H1 (cell line): Measurements from ENCODE around the gene ACTR1B. TPM values are rescaled to one million over a fixed set of nuclear protein-coding genes. Genes with fewer than 3 reads are reported as not detected.

Experiments
- BACH1 ChIP-seq: IDR thresholded peaks from 2 replicates; pipeline ENCODE4 v1.6.1; 2012; ENCODE audit warnings: low read length, improper control_type of control experiment
- CEBPB ChIP-seq: IDR thresholded peaks from 2 replicates; pipeline ENCODE4 v1.6.1; 2012; ENCODE audit warnings: low read depth, low read length
- CHD1 ChIP-seq: IDR thresholded peaks from 2 replicates; pipeline ENCODE4 v1.6.1; 2012; ENCODE audit warnings: low read depth, low read length, improper control_type of control experiment
- CREB1 ChIP-seq: IDR thresholded peaks from 2 replicates; pipeline ENCODE4 v1.6.1; 2012; ENCODE audit warnings: inconsistent platforms
- FOSL1 ChIP-seq: IDR thresholded peaks from 2 replicates; pipeline ENCODE4 v1.6.1; 2011; ENCODE audit warnings: mild to moderate bottlenecking, low read depth, low read length, moderate library complexity; ENCODE audit not compliant: insufficient read depth
- HDAC6 ChIP-seq: IDR thresholded peaks from one replicate; pipeline ENCODE4 v1.7.1; 2012; ENCODE audit warnings: low read depth, mild to moderate bottlenecking, inconsistent platforms, low read length, moderate library complexity
- RNF2 ChIP-seq: fragments of 200-900, 300-1000 bp; sonication (generic); IDR thresholded peaks from 2 replicates; pipeline ENCODE4 v1.7.1; 2016; ENCODE audit warnings: borderline replicate concordance, low read depth, mild to moderate bottlenecking, antibody characterized with exemption, low read length; ENCODE audit not compliant: poor library complexity, severe bottlenecking; ENCODE audit errors: missing control alignments
- polyA plus RNA-seq, 7 experiments: library from polyadenylated mRNA; depleted of rRNA in 3 of 7; stranded (reverse) in 5 of 7; unstranded in 2 of 7; fragments of >200 nt in 5 of 7; fragments of 200-250 nt in 2 of 7; gene quantifications; 1 replicate in 5 of 7; 2 replicates in 1 of 7; 4 replicates in 1 of 7; pipeline versions ENCODE4 v1.2.1 to v1.2.3, GENCODE V29; 2011 to 2013; ENCODE audit warnings: missing spikeins in 2 of 7, mixed read lengths in 2 of 7
- total RNA-seq: library from RNA; stranded (reverse); fragmentation: NEBNext Ultra II Directional; extraction: Animal tissue kit (Norgen Biotek cat#: 25700); gene quantifications from 2 replicates; pipeline ENCODE4 v1.2.1, GENCODE V29; 2021
- TF ChIP-seq, protein P1 (sequence below): fragments of 300-600 bp; sonication (generic); IDR thresholded peaks from 2 replicates; pipeline ENCODE4 v1.7.1; 2012; ENCODE audit warnings: low read length, moderate library complexity, mild to moderate bottlenecking, inconsistent platforms; ENCODE audit not compliant: insufficient replicate concordance

ACTR1B gene
- total and polyA plus RNA-seq, 2 of the 8 experiments (the other 6 are each of a cell fraction or from before 2014, with no cell fraction given) = 40.7 to 56.0 TPM

- TF ChIP-seq, protein P1, sequence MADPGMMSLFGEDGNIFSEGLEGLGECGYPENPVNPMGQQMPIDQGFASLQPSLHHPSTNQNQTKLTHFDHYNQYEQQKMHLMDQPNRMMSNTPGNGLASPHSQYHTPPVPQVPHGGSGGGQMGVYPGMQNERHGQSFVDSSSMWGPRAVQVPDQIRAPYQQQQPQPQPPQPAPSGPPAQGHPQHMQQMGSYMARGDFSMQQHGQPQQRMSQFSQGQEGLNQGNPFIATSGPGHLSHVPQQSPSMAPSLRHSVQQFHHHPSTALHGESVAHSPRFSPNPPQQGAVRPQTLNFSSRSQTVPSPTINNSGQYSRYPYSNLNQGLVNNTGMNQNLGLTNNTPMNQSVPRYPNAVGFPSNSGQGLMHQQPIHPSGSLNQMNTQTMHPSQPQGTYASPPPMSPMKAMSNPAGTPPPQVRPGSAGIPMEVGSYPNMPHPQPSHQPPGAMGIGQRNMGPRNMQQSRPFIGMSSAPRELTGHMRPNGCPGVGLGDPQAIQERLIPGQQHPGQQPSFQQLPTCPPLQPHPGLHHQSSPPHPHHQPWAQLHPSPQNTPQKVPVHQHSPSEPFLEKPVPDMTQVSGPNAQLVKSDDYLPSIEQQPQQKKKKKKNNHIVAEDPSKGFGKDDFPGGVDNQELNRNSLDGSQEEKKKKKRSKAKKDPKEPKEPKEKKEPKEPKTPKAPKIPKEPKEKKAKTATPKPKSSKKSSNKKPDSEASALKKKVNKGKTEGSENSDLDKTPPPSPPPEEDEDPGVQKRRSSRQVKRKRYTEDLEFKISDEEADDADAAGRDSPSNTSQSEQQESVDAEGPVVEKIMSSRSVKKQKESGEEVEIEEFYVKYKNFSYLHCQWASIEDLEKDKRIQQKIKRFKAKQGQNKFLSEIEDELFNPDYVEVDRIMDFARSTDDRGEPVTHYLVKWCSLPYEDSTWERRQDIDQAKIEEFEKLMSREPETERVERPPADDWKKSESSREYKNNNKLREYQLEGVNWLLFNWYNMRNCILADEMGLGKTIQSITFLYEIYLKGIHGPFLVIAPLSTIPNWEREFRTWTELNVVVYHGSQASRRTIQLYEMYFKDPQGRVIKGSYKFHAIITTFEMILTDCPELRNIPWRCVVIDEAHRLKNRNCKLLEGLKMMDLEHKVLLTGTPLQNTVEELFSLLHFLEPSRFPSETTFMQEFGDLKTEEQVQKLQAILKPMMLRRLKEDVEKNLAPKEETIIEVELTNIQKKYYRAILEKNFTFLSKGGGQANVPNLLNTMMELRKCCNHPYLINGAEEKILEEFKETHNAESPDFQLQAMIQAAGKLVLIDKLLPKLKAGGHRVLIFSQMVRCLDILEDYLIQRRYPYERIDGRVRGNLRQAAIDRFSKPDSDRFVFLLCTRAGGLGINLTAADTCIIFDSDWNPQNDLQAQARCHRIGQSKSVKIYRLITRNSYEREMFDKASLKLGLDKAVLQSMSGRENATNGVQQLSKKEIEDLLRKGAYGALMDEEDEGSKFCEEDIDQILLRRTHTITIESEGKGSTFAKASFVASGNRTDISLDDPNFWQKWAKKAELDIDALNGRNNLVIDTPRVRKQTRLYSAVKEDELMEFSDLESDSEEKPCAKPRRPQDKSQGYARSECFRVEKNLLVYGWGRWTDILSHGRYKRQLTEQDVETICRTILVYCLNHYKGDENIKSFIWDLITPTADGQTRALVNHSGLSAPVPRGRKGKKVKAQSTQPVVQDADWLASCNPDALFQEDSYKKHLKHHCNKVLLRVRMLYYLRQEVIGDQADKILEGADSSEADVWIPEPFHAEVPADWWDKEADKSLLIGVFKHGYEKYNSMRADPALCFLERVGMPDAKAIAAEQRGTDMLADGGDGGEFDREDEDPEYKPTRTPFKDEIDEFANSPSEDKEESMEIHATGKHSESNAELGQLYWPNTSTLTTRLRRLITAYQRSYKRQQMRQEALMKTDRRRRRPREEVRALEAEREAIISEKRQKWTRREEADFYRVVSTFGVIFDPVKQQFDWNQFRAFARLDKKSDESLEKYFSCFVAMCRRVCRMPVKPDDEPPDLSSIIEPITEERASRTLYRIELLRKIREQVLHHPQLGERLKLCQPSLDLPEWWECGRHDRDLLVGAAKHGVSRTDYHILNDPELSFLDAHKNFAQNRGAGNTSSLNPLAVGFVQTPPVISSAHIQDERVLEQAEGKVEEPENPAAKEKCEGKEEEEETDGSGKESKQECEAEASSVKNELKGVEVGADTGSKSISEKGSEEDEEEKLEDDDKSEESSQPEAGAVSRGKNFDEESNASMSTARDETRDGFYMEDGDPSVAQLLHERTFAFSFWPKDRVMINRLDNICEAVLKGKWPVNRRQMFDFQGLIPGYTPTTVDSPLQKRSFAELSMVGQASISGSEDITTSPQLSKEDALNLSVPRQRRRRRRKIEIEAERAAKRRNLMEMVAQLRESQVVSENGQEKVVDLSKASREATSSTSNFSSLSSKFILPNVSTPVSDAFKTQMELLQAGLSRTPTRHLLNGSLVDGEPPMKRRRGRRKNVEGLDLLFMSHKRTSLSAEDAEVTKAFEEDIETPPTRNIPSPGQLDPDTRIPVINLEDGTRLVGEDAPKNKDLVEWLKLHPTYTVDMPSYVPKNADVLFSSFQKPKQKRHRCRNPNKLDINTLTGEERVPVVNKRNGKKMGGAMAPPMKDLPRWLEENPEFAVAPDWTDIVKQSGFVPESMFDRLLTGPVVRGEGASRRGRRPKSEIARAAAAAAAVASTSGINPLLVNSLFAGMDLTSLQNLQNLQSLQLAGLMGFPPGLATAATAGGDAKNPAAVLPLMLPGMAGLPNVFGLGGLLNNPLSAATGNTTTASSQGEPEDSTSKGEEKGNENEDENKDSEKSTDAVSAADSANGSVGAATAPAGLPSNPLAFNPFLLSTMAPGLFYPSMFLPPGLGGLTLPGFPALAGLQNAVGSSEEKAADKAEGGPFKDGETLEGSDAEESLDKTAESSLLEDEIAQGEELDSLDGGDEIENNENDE = no peak
- TF ChIP-seq RNF2 = no peak
- no peak for TF ChIP-seq HDAC6
- TF ChIP-seq BACH1 = no peak
- no peak for TF ChIP-seq CEBPB
- TF ChIP-seq CHD1 = no peak
- no peak for TF ChIP-seq CREB1
- TF ChIP-seq FOSL1 = no peak
These were observed 24.4 kb upstream of the ACTR1B start (continued) for GRCh38 chr2:97688062-97688827.
